Mucosa of stomach (tissue), 1 donor: Measurements from ENCODE around the gene FAM163B.

Experiments used
- H3K27me3 ChIP-seq: one replicate; pipeline ENCODE4 v1.7.0; 2013; ENCODE audit warnings: mild to moderate bottlenecking, low read length; ENCODE audit not compliant: control insufficient read depth, insufficient read depth
- H3K36me3 ChIP-seq: one replicate; pipeline ENCODE4 v1.7.0; 2013; ENCODE audit warnings: low read length; ENCODE audit not compliant: control insufficient read depth, insufficient read depth
- H3K4me1 ChIP-seq: one replicate; pipeline ENCODE4 v1.7.0; 2013; ENCODE audit warnings: mild to moderate bottlenecking, low read length; ENCODE audit not compliant: control insufficient read depth, insufficient read depth
- H3K4me3 ChIP-seq: one replicate; pipeline ENCODE4 v1.7.0; 2013; ENCODE audit warnings: low read length
- H3K9ac ChIP-seq: one replicate; pipeline ENCODE4 v1.7.0; 2013; ENCODE audit warnings: mild to moderate bottlenecking, low read length, moderate library complexity
- H3K9me3 ChIP-seq: one replicate; pipeline ENCODE4 v1.7.0; 2013; ENCODE audit warnings: mild to moderate bottlenecking, low read length, moderate library complexity; ENCODE audit not compliant: control insufficient read depth
- donor health status: Pancreatic carcinoma.

Gene FAM163B

DNA sequence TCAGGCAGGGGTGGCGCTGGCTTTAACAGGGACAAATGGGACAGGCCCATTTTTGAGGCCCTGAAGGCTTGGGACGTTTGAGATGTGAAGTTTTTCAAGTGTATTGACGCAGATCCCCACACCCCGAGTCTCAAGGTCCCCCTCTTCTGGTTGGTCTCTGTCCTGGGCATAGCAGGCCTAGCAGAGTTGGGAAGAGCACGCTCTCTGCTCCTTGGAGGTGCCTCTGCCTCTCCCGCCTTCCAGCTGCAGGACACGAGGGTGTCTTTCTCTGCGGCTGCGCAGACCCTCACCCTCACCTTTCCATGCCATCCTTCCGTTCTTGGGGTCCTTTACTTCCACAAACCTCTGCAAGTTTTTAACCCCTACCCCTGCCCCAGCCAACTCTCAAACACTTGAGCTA lies 56.1 kb downstream of the FAM163B start:
- Histone ChIP-seq H3K9me3 (no peaks in the 10 kb centered on the region), H3K4me1 (peaks cover 2% of the 10 kb centered on the region), H3K27me3 (no peaks in the 10 kb centered on the region), H3K9ac (no peak overlapping the region), H3K36me3 (no peaks in the 10 kb centered on the region), H3K4me3 (no peak overlapping the region)

DNA sequence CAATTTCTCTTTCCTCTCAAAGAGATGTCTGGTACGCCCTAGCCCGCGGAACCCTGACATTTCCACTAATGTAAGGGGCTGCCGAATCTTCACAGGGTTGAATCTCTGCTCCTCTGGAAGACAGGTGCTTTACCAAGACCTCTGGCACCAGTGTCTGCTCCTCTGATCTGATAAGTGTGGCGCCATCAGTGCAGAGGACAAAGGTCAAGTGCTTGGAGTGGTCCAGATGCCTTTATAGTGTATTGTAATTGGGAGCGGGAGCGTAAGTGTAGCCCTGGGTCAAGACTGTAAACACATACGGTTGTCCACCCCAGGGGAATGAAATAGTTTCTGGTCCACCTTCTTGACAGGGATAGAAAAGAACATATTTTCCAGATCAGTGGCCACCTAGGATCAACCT lies 57.0 kb downstream of the FAM163B start:
- no peaks in the 10 kb centered on the region for H3K27me3 ChIP-seq
- H3K9ac ChIP-seq: no peak overlapping the region
- H3K36me3 ChIP-seq: no peaks in the 10 kb centered on the region
- no peak overlapping the region for H3K4me3 ChIP-seq
- no peaks in the 10 kb centered on the region for H3K9me3 ChIP-seq
- no peaks in the 10 kb centered on the region for H3K4me1 ChIP-seq

DNA sequence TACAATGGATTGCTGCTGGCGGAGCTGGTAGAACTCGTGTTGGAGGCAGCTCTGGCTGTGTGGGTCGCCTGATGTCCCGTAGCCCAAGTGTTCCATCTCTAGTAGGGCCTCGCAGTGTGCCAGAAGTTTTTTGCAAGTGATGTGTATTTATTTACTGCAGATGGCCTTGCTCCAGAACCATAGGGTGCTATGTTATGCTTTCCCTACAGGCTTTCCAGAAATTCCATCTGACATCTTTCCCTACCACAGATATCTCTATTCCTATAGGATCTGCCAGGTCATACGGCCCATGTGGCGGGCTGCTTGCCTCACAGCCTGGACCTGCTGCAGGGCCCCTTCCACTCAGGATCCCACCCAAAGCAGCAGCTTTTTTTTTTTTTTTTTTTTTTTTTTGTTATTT lies 57.7 kb downstream of the FAM163B start:
- no peaks in the 10 kb centered on the region for H3K36me3 ChIP-seq
- no peak overlapping the region for H3K9ac ChIP-seq
- no peaks in the 10 kb centered on the region for H3K9me3 ChIP-seq
- H3K4me1 ChIP-seq: no peaks in the 10 kb centered on the region
- H3K4me3 ChIP-seq: no peak overlapping the region
- H3K27me3 ChIP-seq: no peaks in the 10 kb centered on the region

DNA sequence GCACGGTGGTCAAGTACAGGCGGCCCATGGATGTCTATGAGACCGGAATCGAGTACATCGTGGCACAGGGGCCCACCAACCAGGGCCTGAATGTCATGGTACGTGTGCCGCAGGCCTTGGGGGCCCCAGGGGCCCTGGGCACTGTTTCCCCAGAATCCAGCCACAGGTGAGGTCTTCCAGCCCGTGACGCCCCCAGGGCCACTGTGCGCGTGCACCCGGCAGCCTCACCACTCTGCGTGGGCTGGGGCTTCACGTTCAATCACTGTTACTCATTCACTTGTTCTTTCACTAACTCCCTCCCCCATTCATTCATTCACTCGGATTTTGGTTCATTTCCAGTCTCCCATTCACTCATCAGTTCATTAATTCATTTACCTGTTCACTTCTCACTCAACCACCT lies 62.1 kb downstream of the FAM163B start:
- Histone ChIP-seq H3K36me3 (no peaks in the 10 kb centered on the region), H3K9ac (no peak overlapping the region), H3K4me1 (no peaks in the 10 kb centered on the region), H3K27me3 (no peaks in the 10 kb centered on the region), H3K9me3 (no peaks in the 10 kb centered on the region), H3K4me3 (no peak overlapping the region)

- no peaks in the 10 kb centered on the region for H3K9me3 ChIP-seq
- no peak overlapping the region for H3K9ac ChIP-seq
- H3K36me3 ChIP-seq: no peaks in the 10 kb centered on the region
- no peaks in the 10 kb centered on the region for H3K27me3 ChIP-seq
- H3K4me3 ChIP-seq: no peak overlapping the region
- H3K4me1 ChIP-seq: no peaks in the 10 kb centered on the region
These were observed 62.9 kb downstream of the FAM163B start for GRCh38 chr9:133546287-133546680.

DNA sequence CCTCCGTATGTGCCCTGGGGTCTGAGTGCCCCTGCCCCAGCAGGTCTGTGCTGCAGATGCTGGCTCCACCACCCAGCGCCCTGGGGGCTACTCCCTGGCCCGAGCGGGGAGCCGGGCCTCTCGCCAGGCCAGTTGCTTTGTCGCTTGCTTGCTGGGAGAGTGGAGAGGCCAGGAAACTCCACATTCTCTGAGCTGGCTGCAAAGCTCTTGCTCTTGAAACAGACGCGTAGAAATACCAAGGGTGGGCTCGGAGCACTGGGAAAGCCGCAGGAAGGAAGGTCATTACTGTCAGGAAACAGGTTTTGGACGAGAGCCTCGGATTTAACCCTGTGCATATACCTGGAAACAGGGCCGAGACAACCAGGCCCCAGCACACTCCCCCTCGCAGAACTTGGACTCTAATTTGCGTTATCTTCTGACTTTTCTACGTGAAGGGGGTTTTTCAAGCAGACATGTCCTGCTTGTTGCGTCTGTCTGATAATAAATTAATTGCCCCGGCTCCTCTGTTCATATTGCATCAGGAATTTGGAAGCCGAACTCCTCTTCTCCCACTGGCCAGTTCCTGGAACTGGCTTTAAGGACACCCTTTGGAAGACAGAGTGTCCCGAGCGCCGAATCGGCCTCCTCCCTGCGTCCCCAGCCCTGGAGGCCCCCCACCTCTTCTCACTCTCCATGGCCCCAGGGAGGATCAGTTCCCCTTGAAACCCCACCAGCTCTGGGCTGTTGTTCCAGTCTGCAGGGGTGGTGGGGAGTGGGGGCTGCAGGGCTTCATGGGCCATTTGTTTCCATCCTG lies 63.5 kb downstream of the FAM163B start:
- Histone ChIP-seq H3K4me1 (no peaks in the 10 kb centered on the region), H3K9me3 (no peaks in the 10 kb centered on the region), H3K36me3 (no peaks in the 10 kb centered on the region), H3K4me3 (no peak overlapping the region), H3K27me3 (peaks cover 2% of the 10 kb centered on the region), H3K9ac (no peak overlapping the region)

DNA sequence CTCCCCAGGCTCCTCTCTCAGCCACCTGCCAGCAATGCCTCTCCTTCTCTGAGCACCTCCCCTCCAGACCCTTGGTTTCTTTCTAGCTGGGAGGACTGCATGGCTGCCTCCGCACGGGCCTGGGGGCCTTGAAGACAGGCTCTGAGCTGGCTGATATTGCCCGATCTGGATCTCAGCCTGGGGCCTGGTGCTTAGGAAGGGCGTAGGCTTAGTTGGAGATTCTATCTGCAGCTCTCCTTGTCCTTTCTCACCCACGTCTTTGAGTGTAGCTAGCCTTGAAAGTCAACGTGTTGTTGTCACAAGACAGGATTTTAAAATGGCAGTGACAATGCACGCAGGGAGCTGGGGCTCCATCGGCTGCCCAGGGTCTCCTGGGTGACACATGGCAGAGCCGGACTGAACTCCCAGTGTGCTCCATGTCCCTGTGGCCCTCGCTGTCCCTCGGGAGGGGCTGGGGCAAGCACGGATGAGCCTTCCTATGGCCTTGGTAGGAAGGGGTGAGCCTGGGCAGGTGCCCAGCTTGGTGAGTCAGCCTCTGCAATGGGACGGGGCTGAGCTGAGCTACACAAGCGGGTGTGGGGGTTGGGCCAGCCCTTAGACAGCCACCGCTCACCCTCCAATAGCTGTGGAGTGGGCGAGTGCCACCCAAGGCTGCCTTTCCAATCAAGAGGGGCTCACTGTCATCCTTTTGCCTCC lies 65.3 kb downstream of the FAM163B start:
- H3K4me1 ChIP-seq: no peaks in the 10 kb centered on the region
- H3K27me3 ChIP-seq: peaks cover 17% of the 10 kb centered on the region
- H3K9ac ChIP-seq: no peak overlapping the region
- H3K9me3 ChIP-seq: no peaks in the 10 kb centered on the region
- no peaks in the 10 kb centered on the region for H3K36me3 ChIP-seq
- H3K4me3 ChIP-seq: no peak overlapping the region

DNA sequence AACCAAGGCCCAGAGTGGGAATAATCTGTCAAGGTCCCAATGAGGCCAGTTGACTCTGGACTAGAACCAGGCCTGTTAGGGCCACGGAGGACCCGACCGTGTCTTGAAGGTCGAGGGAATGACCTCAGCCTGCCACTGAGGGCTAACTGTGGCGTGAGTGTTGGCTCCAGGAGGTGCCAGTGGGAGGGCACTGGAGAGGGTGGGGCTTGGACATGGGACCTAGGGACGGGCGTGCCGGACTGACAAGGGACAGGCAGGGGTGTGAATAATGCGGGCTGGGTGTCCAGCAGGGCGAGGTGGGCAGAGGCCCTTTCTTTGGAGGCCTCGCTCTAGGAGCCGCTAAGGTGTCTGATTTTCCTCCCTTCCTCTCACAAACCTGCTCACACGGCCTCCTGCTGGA lies 67.2 kb downstream of the FAM163B start:
- Histone ChIP-seq H3K36me3 (no peaks in the 10 kb centered on the region), H3K4me1 (no peaks in the 10 kb centered on the region), H3K9ac (no peak overlapping the region), H3K4me3 (no peak overlapping the region), H3K9me3 (no peaks in the 10 kb centered on the region), H3K27me3 (peaks cover 17% of the 10 kb centered on the region)

GRCh38 chr9:133540698-133541025 lies 68.5 kb downstream of the FAM163B start:
- Histone ChIP-seq H3K4me1 (no peaks in the 10 kb centered on the region), H3K4me3 (no peak overlapping the region), H3K27me3 (peaks cover 17% of the 10 kb centered on the region), H3K9me3 (no peaks in the 10 kb centered on the region), H3K36me3 (no peaks in the 10 kb centered on the region), H3K9ac (no peak overlapping the region)

DNA sequence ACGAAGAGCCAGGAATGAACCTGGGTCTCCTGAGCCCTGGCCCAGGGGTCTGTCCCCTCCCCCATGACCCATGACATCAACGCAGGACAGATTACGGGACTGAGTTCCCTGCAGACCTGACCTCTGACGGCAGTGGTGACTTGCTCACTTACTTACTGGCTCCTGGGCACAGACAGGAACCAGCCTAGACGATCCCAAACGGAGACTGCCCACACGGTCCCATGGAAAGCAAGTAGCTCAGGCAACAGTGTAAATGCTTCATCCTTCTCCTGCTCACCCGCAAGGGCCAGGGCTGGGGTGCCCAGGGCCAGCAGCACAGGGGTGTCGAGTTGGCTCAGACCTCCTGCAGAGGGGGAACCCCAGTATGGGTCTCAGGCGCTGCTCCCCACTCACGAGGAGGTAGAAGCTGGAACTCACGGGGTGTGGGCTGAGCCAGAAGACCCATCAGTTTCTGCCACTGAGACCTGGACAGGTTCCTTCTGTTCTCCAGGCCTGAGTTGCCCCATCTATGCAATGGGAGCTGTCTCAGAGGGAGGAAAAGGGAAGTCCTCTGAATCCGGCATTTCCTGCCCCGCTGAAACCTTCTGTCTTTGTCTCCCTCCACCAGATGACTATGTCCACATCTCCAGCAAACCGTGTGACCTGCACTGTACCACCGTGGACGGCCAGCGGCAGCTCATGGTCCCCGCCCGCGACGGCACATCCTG lies 69.0 kb downstream of the FAM163B start:
- no peaks in the 10 kb centered on the region for H3K9me3 ChIP-seq
- H3K36me3 ChIP-seq: no peaks in the 10 kb centered on the region
- no peak overlapping the region for H3K4me3 ChIP-seq
- peaks cover 17% of the 10 kb centered on the region for H3K27me3 ChIP-seq
- no peak overlapping the region for H3K9ac ChIP-seq
- H3K4me1 ChIP-seq: no peaks in the 10 kb centered on the region

- Histone ChIP-seq H3K4me1 (no peaks in the 10 kb centered on the region), H3K4me3 (no peak overlapping the region), H3K9me3 (no peaks in the 10 kb centered on the region), H3K9ac (no peak overlapping the region), H3K27me3 (peaks cover 23% of the 10 kb centered on the region), H3K36me3 (no peaks in the 10 kb centered on the region)
These were observed 70.0 kb downstream of the FAM163B start for GRCh38 chr9:133538851-133539833.
